ENCODE data around the gene TFB1M.

GRCh38 chr6:155257796-155258195 is 56.5 kb downstream of the TFB1M start:
- TF ChIP-seq, protein P1, sequence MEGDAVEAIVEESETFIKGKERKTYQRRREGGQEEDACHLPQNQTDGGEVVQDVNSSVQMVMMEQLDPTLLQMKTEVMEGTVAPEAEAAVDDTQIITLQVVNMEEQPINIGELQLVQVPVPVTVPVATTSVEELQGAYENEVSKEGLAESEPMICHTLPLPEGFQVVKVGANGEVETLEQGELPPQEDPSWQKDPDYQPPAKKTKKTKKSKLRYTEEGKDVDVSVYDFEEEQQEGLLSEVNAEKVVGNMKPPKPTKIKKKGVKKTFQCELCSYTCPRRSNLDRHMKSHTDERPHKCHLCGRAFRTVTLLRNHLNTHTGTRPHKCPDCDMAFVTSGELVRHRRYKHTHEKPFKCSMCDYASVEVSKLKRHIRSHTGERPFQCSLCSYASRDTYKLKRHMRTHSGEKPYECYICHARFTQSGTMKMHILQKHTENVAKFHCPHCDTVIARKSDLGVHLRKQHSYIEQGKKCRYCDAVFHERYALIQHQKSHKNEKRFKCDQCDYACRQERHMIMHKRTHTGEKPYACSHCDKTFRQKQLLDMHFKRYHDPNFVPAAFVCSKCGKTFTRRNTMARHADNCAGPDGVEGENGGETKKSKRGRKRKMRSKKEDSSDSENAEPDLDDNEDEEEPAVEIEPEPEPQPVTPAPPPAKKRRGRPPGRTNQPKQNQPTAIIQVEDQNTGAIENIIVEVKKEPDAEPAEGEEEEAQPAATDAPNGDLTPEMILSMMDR (conservative IDR thresholded peaks at IDR 0.05): no peak
- TF ChIP-seq EZH2 (IDR thresholded peaks at IDR 0.05; ENCODE audit: low read depth): no peak
